Ovary (tissue), 3 donors: ENCODE data around the gene MRPS14.

Experiments used
- EP300 ChIP-seq: sonication (generic); formaldehyde crosslinking; IDR thresholded peaks from one replicate; pipeline ENCODE4 v1.6.1; 2017; ENCODE audit warnings: antibody characterized with exemption
- TF ChIP-seq, protein P1 (sequence below), 3 donors: fragments of 450-650 bp in 2 of 3; fragments of 200-600 bp in 1 of 3; IDR thresholded peaks; one replicate each; pipeline versions ENCODE4 v1.5.1 to v1.8.0; 2016 to 2022; ENCODE audit warnings: antibody characterized with exemption in 3 of 3, mild to moderate bottlenecking in 1 of 3
- donor health status: DM: no; HTN: no; CAD: no.

GRCh38 chr1:175062339-175062738 is 39.1 kb upstream of the MRPS14 start:
- TF ChIP-seq, protein P1, sequence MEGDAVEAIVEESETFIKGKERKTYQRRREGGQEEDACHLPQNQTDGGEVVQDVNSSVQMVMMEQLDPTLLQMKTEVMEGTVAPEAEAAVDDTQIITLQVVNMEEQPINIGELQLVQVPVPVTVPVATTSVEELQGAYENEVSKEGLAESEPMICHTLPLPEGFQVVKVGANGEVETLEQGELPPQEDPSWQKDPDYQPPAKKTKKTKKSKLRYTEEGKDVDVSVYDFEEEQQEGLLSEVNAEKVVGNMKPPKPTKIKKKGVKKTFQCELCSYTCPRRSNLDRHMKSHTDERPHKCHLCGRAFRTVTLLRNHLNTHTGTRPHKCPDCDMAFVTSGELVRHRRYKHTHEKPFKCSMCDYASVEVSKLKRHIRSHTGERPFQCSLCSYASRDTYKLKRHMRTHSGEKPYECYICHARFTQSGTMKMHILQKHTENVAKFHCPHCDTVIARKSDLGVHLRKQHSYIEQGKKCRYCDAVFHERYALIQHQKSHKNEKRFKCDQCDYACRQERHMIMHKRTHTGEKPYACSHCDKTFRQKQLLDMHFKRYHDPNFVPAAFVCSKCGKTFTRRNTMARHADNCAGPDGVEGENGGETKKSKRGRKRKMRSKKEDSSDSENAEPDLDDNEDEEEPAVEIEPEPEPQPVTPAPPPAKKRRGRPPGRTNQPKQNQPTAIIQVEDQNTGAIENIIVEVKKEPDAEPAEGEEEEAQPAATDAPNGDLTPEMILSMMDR (IDR thresholded peaks at IDR 0.05): no peak
- TF ChIP-seq EP300: no peak
